GM12872 (cell line): Measurements from ENCODE around the gene INSYN2B.

Experiments used
- CTCF ChIP-seq: IDR thresholded peaks from 3 replicates; pipeline ENCODE4 v1.5.1; 2011; ENCODE audit warnings: low read depth, mild to moderate bottlenecking, low read length, moderate library complexity; ENCODE audit not compliant: insufficient read depth

Gene INSYN2B

GRCh38 chr5:169871826-169872490 is 108.3 kb downstream of the INSYN2B start:
- no peak for TF ChIP-seq CTCF

DNA sequence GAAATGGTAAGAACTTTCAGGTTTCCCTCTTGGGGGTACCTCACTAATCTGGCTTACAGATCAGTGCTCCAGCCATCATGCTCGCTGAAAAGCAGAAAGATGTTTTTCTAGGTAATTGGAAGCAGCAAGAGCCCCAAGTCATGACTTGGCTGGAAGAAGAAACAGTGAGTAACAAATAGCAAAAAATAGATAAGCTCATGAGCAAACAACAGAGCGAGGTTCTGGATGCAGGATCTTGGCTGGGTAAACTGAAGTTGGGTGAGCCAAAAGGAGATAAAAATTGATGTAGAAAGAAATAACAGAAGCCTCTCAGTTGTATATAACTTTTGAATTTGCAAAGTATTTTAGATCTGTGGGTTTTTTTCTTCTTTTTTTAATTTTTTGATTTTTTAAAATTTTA is 110.1 kb downstream of the INSYN2B start:
- no peak for TF ChIP-seq CTCF

GRCh38 chr5:169869066-169869465 is 111.2 kb downstream of the INSYN2B start:
- TF ChIP-seq CTCF = no peak

- TF ChIP-seq CTCF = no peak
These were observed 112.9 kb downstream of the INSYN2B start for GRCh38 chr5:169867347-169867746.

DNA sequence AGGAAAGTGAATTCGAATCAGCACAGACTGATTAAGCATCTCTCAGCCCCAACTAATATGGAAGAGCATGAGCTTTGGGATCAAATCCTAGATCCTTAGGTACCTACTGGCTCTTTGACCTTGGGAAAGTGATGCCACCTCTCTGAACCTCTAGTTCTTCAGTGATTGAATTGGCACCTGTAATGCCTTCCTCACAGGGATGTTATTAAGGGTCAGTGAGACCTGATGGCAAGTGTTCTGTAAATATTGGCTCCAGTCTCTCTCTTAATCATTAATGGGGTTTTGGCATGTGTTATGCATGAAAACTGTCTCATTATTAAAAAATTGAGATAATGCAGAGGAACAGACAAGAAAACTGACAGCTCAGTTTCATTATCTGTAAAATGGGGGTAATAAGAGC is 115.8 kb downstream of the INSYN2B start:
- no peak for TF ChIP-seq CTCF

- no peak for TF ChIP-seq CTCF
These were observed 117.9 kb downstream of the INSYN2B start for GRCh38 chr5:169862391-169862811.

- TF ChIP-seq CTCF = no peak
These were observed 118.4 kb downstream of the INSYN2B start for GRCh38 chr5:169861934-169862333.
